GM19240 (cell line): ENCODE measurements around the gene SP6.

Experiments used
- DNase-seq: peaks from one replicate; pipeline ENCODE4 v3.0.0; 2011; ENCODE audit warnings: low spot score; ENCODE audit not compliant: insufficient read length

The SP6 gene

DNA sequence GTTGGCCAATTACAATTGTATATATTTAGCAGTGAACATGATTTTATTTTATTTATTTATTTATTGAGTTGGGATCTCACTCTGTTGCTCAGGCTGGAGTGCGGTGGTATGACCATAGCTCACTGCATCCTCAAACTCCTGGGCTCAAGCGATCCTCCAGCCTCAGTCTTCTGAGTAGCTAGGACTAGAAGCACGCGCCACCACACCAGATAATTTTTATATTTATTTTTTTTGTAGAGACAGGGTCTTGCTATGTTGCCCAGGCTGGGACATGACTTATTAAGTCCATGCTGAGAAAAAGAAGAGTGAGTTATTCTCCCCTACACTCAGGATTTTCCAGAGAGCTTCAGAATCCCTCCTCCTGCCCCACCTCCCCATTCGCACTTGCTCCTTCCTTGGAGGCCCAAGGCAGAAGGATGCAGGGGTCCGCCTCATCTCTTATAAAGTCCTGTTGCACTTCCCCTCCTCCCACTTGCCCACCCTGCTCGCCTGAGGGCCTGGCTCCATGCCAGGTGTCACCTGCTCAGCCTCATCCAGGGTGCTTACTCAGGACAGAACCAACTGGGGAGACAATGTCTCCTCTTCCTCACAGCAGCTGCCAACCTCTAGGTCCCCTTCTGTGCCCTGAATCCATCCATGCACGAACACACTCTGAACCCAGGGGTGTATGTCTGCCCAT lies 29.0 kb upstream of the SP6 start:
- DNase-seq = no peak

DNA sequence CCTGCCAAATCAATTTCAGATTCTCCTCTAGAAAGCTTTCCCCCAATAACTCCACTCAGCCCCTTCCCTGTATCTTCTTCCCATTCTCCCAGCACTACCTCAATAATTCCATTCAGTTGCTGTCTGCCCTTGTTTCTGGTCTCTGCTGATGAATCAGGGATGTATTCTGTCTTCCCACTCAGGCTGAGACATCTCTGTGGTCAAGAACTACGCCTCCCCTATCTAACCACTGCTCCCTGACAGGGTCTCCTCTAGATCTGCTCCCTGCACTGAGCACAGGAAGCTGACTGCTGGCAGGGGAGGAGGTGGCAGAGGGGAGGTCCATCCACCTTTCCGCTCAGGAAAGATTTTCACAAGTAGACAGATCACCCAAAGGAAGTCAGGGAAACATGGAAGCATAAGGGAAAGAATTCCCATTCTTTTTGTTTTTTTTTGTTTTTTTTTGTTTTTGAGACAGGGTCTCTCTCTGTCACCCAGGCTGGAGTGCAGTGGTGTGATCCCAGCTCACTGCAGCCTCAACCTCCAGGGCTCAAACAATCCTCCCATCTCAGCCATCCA lies 28.1 kb upstream of the SP6 start:
- no peak for DNase-seq

DNA sequence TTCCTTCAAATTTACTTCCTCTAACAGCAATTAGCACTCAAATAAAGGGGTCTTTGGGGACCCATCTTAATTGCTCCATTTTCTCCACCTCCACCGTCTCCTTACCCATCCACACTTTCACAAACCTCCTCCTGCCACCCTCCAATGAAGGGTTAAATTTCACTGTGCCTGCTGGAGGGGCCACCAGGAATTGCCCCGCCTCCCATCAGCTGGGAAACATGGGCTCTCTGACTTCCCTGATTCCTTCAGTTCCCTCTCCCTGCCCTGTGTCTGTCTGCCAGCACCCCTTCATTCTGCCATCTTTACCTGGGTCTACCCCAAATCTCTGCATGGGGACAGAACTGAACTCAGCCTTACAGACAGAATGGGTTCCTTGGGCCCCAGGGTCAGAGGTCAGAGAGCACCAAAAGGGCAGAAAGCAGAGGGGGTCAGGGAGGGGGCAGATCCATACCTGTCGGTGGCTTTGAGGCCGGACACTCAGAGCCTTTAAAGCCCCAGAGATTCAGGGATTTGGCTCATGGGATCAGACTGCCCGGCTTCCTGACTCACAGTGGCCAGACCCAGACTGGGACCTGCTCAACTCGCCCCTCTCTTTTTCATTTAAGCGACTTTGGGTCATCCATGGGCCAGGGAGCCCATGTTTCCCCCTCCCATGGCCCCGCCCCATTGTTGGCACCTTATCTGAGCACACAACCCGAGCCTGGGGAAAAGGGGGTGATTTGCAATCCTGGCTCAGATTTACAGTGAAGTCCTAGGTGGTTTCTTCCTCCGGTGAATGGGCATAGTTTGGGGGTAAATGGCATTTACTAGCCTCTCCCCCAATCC lies 27.5 kb upstream of the SP6 start:
- no peak for DNase-seq

DNA sequence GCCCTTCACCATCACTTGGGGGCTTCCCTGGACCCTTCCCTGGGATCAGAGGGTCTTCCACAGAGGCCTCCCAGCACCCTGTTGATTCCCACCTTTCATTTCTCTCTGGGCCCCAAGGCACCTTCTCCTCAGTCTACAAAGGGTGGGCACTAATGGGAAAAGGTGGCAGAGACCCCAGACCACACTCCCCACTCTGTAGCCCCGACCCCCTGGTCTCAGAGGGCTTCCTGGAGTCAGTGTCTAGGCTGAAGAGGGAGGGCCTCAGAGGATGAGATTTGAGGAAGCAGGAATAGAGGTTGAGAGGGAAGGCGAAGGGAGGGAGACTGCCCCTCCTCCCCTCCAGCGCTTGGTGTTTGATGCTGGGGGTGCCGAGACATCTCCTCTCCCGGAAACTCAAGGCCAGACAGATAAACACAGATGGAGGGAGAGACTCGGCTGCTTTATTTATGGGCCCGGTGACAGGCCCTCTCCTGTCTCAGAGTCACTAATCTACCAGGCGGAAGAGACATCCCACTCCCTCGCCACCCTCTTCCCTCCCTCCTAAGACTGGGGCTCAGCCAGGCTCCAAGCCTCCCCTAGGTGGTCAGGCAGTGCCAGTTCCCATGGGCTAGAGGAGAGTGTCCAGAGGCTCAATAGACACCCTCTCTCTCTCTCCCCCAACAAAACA lies 26.5 kb upstream of the SP6 start:
- DNase-seq = no peak

DNA sequence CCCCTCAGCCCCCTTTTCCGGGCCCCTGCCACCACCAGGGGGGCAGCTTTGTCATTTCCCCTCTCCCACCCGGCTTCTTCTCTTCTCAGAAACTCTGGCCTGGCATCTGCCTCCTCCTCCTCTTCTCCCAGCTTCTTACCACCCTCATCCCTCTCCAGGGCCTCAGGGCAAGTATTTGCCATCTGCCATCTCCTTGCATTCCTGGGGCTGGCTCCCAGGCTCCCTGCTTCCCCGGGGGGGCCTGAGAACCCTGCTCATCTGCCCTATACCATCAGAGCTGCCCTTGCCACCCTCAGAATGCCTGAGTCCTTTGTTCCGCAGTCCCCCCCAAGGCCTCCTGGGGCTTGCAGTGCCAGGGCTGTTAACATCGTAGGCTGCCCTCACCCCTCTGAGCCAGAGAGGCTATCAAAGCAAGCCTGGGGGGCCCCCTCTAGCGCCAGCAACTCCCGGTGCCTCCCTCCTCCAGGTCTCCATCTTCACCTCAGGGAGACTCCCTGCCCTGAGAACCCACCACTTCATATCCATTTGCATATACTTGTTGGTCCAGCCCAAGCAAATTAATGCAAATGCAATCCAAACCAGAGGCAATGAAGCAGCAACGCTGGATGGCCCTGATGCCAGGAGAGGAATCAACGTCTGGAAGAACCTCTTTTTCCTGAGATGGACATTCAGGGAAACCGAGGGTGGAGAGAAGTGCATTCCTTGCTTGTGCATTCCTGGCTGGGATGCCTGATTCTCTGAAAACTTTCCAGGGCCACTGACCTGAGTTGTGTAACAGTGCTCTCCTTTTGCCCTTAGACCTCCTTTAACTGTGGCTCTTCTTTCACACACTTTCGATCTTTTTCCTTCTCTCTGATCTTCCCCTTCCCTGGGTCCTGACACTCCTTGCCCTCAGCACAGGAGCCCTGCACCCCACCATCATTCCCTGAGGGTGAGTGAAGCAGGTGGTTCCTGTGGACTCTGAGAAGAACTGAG lies 24.3 kb upstream of the SP6 start:
- DNase-seq = no peak

DNA sequence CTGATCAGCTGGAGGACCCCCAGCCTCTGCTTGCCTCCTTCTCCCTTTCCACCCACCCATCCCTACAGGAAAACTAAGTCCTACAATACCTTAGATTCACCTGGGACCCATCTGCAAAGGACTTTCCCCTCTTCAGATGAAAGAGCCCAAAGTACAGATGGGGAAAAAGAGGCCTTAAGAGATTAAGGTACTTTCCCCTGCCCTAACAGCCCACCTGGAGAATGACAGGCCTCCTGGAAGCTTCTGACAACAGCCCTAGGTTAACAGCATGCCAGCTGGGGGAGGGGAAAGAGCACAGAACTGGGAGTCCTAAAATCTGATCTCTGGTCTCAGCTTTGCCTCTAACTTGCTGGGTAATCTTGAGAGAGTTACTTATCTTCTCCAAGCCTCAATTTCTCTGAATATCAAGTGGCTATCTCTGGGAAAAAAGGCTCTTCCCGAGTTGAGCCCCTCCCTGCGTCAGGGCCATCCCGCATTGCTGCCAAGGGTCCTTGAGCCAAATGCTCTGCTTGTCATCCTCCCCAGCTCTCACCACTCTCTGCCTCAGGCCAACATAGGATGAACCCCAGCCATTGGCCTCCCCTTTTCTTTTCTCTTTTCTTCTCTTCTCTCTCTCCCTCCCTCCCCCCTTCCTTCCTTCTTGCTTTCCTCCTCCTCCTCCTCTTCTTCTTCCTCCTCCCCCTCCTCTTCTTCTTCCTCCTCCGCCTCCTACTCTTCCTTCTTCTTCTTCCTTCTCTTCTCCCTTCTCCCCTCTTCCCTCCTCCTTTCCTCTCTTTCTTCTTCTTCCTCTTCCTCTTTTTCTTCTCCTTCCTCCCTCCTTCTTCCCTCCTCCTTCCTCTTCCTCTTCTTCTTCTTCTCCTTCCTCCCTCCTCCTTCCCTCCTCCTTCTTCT lies 22.5 kb upstream of the SP6 start:
- DNase-seq = no peak

DNA sequence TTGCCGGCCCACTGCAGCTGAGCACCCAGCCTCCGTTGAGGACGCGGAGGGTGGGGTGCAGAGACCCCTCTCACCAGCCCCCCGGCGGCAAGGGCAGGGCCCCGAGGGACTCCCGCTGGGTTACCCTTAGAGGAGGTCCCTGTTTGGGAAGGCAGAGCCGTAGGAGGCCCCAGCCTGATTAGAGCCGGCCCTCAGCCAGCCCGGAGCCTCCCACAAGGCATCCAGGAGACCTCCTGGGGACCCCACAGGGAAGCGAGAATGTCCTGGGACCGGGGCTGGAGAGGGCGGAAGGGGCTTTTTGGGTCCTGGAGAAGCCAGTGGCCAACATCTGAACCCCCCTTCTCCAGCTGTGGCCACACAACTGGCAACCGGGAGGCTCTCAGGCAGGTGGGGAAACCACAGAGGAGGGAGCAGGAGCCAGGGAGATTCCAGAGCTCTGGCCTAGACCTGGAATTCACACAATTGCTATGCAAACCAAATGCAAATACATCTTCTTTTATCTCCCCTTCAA lies 21.7 kb upstream of the SP6 start:
- DNase-seq = no peak

DNA sequence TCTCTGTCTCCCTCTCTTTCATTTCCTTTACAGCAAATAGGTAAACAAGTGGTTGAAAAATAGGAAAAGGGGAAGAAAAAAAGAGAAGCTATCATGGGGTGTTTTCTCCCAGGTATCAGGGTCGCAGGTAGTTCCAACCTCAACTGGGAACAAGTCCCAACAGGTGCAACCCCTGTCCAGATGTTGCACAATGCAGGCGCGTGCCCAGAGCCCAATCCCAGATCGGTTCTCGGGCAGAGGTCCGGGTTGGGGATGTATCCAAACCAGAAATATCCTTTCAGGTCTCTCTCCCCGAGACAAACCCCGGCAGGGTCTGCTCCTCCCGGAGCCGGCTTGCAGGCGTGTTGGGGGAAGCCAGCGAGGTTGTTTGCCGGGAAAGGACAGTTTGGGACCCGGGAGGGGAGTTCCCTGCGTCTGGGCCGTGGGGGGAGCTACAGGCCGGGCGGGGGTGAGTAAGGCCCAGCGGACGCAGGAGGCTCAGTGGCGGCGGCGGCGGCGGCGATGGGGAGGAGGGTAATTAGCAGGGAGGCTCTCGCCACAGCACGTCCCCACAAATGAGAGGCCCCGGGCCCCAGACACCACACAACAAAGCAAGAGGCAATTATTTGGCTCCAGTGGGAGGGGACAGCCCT lies 21.2 kb upstream of the SP6 start:
- DNase-seq = no peak

DNA sequence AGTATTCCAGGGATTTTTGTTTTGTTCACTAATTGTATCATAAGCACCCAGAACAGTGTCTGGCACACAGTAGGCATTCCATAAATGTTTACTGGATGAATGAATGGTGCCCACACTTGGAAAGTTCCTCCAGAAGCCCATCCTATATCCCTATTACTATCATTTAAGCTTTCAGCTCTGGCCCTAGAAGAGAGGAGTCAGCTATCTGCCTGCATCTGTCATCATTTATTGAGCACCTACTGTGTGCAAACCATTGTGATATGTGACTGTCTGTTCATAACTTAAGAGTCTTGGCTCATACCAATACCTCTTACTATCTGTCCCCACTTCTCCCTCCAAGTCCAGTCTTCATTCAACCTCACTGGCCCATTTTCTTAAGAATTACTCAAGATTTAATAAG lies 20.1 kb upstream of the SP6 start:
- no peak for DNase-seq

DNA sequence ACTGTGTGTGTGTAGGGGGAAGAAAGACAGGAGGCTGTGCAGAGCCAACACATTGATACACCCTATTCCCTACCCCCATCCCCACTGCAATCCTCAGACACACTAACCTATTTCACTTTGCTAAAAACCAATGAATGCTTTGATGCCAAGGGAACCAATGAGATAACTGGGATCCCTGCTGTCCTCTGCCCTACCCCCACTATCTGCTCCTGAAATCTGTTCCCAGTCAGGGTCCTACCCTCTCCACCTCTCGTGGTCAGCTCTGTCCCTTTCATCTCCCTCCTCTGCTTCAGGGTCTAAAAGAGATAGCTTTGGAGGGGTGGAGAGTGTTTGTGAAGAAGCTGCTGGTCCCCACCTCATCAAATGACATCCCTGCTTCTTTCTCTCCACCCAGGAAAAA lies 19.1 kb upstream of the SP6 start:
- DNase-seq = no peak

DNA sequence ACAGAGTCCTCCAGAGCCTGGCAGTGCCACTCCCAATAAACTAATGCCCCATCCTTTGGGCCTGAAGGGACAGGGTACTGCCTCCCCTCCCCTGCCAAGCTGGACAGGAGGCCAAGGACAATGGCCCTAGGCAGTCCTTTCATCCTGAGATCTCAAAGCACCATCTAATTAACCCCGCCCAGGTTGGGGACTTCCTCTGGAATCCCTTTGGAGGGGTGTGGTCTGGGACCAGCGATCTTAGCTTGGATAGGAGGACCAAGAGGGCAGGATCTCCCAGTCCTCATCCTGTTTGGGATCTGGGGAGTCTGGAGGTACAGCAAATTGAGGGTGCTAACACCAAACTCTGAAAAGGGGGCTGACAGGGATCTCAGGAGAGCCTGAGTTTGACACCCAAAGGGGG lies 18.2 kb upstream of the SP6 start:
- DNase-seq = no peak

DNA sequence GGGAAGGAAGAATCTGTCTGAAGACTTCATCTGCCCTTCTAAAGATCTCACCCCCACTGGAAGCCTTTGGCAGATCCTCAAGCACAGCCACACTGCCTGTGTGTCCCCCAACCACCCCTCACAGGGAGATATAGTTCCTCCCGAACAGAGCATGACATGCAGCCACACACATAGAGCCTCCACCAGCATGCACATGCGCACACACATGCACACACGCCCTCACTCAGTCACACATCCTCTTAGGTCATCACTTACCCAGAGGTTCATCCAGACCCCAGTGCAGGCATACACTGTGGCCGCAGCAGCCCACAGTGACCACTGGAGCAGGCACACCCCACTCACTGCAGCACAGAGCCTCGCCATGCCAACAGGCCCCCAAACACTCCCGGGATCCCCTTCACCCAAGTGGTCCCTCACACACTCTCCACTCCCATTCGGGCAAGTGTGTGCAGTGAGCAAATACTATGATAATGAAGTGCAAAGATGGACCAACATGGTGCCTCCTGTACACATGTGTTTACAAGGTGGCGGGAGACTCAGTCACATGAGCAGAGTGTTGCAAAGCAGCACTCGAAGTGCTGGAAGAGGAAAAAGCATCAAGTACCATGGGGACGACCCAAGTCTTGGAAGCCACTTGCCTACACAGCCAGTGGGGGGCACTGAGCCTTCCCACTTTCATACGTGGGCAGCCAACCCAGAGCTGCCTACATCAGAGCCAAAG lies 17.0 kb upstream of the SP6 start:
- no peak for DNase-seq

DNA sequence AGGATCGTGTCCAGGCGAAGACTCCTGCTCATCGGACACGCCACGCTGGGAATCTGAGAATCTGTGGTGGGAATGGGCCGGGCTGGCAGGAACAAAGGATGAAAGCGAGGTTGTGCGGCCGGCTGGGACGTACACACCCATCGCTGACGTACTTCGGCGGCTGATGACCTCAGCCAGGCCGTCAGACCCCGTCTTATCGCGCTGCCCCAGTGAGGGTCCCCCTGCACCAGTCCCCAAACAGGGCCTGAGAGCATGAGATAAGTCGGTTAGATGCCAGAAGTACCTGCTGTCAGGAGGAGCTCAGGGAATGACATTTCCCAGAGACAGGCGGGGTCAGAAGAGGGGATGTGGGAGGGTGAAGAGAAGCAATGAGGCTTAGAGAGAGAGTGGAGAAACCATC lies 16.0 kb upstream of the SP6 start:
- no peak for DNase-seq

DNA sequence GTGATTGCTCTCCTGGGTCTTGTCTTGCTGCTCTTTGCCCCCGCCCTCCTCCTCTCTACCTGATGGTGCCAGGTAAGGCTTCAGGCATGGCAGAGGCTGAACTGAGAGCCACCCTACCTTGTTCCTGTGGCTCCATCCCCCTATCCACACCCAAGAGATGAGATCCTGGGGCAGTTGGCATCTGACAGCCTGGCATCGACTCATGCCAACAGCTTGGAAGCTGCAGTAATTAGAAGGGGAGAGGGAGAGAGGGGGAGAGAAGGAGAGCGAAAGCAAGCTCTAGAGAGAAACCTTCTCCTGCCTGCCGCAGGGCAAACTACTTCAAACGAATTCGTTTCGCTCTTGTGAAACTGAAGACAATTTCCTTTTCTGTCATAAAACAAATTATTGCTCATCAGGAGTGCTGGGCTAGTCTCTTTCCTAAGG lies 13.8 kb upstream of the SP6 start:
- no peak for DNase-seq

DNA sequence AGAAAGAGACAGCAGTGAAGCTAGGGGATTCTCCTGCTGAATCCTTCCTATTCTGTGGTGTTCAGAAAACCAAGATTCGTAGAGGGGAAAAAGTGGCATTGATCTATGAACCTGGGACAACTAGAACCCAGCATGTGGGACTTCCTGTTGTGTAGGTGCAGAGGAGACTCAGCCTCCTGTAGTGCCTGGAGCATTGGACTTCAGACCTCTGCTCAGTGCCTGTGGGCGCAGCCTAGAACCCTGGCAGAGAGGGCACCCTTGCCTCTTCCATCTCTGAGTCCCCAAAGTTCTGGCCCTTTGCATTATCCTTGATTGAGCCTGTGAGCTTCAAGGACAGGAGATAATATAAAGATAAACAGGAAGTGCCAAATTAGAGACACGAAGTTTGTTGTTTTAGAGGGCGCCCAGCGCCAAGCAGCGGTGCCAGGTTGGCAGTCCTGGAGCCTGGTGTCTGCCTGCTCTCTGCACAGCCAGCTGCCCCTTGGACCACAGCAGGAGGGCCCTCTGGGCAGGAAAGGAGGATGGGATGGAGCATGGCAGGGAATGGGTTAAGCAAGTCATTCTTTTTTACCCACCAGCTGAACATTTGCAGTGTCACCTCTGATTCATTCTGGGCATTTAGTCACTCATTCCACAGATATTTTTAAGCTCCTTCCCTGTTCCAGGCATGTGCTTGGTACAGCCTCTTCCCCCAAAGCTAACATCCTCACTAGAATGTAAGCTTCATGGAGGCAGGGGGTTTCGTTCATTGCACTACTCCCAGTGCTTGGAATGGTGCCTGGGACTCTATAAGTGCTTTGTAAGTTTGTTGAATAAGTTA lies 11.9 kb upstream of the SP6 start:
- no peak for DNase-seq

DNA sequence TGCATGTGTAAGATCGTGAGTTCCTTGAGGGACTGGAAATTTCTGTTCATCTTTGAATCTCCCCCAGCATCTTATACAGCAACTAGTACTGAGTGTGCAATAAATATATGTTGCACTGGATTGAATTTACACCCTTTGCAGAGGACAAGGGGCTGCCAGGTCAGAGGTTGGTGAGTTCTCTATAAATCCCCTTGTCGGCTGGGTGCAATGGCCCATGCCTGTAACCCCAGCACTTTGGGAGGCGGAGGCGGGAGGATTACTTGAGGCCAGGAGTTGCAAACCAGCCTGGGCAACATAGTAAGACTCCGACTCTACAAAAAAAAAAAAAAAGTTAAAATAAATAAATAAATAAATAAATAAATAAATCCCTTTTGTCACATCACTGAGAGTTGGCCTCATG lies 9.4 kb upstream of the SP6 start:
- no peak for DNase-seq

DNA sequence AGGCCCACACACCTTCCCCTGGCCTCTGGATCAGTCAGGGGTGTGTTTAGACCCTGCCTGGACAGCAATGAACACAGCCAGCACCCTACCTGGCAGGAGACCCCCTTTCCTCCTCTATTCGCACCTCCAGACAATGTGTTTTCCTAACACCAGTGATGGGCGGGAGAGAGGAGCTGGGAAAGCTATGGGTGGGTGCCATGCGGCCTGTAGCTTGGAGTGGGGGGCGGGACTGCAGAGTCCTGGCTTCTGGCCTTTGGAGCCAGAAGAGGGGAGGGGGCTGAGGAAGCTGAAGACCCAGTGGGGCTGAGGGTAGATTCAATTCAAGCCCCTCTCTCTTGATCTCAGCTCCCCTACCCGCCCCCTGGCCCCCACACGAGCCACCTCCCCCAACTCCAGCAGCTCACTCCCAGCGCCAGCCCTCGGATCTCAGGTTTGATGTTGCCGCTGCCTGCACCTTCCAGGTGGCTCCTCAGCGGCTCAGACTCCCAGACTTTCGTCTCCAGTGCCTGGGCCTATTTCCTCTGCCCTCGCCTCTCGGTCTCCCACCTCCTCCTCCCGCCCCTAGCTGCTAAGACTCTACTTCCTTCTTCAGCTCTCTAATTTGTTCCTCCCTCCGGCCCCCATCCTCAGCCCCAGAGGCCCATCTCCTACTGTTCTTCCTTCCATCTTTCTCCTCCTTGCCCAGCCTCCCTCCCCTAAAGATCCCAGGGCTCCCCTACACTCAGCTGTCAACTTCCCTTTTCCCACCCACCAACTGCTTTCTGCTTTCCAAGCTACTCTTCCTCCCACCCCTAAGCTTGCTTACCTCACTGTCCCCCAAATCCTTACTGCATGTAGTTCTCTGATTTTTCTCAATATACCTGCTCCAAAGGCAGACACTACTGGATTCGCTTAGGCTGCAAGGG lies 6.8 kb upstream of the SP6 start:
- no peak for DNase-seq
